PFSK-1 (cell line): ENCODE results near the gene PIEZO1.

Experiments
- FOXP2 ChIP-seq: optimal IDR thresholded peaks from 2 replicates; pipeline ENCODE3; 2011; ENCODE audit warnings: borderline replicate concordance, control low read depth, inconsistent platforms; ENCODE audit not compliant: insufficient read depth; ENCODE audit errors: extremely low read length, extremely low read depth
- POLR2AphosphoS5 ChIP-seq: IDR thresholded peaks from 2 replicates; pipeline ENCODE4 v1.6.1; 2012; ENCODE audit warnings: low read depth, mild to moderate bottlenecking, control low read depth, low read length, moderate library complexity
- TF ChIP-seq, protein P1 (sequence below), 2 experiments: IDR thresholded peaks; 2 replicates each; pipeline versions ENCODE4 v1.6.1 to v1.8.0; 2011 to 2012; ENCODE audit warnings: low read depth in 2 of 2, low read length in 2 of 2, control low read depth in 1 of 2, inconsistent platforms in 1 of 2, mild to moderate bottlenecking in 1 of 2, moderate library complexity in 1 of 2; ENCODE audit not compliant: insufficient read depth in 1 of 2

DNA sequence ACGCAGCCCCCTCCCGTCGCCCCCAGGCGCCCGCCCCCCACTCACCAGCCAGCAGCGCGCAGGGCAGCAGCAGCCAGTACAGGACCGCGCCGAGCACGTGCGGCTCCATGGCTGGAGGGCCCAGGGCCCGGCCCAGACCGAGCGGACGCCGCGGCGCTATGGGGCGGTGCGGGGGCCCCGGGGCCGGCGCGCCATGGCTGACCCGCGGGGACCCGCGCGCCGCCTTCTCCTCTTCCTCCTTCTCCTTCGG, 239 bp downstream of the PIEZO1 start:
- TF ChIP-seq, protein P1, sequence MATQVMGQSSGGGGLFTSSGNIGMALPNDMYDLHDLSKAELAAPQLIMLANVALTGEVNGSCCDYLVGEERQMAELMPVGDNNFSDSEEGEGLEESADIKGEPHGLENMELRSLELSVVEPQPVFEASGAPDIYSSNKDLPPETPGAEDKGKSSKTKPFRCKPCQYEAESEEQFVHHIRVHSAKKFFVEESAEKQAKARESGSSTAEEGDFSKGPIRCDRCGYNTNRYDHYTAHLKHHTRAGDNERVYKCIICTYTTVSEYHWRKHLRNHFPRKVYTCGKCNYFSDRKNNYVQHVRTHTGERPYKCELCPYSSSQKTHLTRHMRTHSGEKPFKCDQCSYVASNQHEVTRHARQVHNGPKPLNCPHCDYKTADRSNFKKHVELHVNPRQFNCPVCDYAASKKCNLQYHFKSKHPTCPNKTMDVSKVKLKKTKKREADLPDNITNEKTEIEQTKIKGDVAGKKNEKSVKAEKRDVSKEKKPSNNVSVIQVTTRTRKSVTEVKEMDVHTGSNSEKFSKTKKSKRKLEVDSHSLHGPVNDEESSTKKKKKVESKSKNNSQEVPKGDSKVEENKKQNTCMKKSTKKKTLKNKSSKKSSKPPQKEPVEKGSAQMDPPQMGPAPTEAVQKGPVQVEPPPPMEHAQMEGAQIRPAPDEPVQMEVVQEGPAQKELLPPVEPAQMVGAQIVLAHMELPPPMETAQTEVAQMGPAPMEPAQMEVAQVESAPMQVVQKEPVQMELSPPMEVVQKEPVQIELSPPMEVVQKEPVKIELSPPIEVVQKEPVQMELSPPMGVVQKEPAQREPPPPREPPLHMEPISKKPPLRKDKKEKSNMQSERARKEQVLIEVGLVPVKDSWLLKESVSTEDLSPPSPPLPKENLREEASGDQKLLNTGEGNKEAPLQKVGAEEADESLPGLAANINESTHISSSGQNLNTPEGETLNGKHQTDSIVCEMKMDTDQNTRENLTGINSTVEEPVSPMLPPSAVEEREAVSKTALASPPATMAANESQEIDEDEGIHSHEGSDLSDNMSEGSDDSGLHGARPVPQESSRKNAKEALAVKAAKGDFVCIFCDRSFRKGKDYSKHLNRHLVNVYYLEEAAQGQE (IDR thresholded peaks at IDR 0.05; ENCODE audit: insufficient read depth in 1 of 2, low read depth in 2 of 2, low read length in 2 of 2): no peak
- TF ChIP-seq FOXP2 (no peak), POLR2AphosphoS5 (no peak)
